Stimulated activated CD4-positive, alpha-beta T cell treated with anti-CD3 and anti-CD28 coated beads, Interleukin-4, amount 100 ng/mL, for 1 hour (primary cell): Measurements from ENCODE around the gene TRIM66.

Source experiments
- DNase-seq: peaks from one replicate; pipeline ENCODE4 v3.0.0-alpha.2; 2020

The TRIM66 gene

GRCh38 chr11:8598506-8598905, 84.0 kb downstream of the TRIM66 start:
- DNase-seq = no peak

DNA sequence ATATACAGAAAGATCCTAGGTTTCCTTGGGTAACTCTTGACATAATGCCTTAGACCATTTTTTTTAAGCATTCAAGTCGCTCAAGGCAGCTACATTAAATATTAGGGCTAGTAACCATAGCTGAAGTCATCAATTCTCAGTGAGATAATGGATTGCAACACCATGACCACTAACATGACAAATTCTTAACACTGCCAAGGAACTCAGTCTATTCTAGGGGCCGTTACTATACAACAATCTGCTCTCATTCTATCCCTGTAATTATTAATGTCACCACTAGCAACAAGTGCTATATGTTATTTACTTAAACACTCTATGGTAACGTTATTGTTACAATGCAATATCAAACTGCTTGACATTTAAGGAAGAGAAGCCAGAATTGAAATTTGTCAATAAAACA, 85.3 kb downstream of the TRIM66 start:
- no peak for DNase-seq

GRCh38 chr11:8596504-8597046, 85.9 kb downstream of the TRIM66 start:
- DNase-seq = no peak

- DNase-seq = peak; percentile 29
Measured at GRCh38 chr11:8593935-8594909, 88.2 kb downstream of the TRIM66 start, which contains the start of gene STK33. Gene STK33, minus strand, starts transcription at chr11:8594228. Its CDS starts 119,323 bp downstream, at chr11:8474905.

- no peak for DNase-seq
Measured at GRCh38 chr11:8593455-8593854, 89.0 kb downstream of the TRIM66 start.

GRCh38 chr11:8587915-8588314, 94.5 kb downstream of the TRIM66 start:
- no peak for DNase-seq

GRCh38 chr11:8586805-8587204, 95.7 kb downstream of the TRIM66 start:
- DNase-seq = no peak

- DNase-seq = no peak
Measured at GRCh38 chr11:8586184-8586583, 96.3 kb downstream of the TRIM66 start.

- DNase-seq = no peak
Measured at GRCh38 chr11:8584511-8584910, 98.0 kb downstream of the TRIM66 start.

DNA sequence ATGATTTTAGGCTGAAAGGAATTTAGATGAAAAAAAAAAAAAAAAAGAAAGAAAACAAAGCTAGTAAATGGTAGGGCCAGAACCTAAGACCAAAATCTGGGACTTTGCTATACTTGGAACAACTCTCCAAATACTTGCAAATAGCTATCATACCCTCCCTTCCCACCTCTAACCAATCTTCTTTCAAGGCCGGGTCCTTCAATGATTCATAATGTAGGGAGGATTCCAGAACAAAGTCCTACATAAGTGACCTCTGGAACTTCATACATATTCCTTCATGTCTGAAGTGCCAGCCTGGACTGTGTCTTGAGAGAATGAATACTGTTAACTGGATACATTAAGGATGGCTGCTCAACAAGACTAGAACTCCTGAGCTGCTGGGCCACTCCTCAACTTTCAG, 98.4 kb downstream of the TRIM66 start:
- DNase-seq = no peak

DNA sequence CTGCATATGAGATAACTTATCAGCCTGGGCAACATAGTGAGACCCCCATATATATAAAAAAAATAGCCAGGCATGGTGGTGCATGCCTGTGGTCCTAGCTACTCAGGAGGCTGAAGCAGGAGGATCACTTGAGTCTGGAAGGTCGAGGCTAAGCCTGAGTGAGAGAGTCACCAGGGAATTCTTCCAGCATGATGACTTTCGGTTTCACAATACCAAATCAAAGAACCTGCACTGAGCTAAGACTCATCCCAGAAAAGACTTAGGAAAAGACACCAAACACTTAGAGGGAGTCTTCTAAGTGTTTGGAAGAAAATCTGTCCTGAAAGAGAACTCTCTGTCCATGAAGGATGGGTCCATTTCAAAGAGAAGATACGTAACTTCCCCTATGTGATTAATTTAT, 101.2 kb downstream of the TRIM66 start:
- DNase-seq = no peak

GRCh38 chr11:8577791-8578581, 104.5 kb downstream of the TRIM66 start:
- no peak for DNase-seq

GRCh38 chr11:8574798-8575197, 107.7 kb downstream of the TRIM66 start:
- no peak for DNase-seq

DNA sequence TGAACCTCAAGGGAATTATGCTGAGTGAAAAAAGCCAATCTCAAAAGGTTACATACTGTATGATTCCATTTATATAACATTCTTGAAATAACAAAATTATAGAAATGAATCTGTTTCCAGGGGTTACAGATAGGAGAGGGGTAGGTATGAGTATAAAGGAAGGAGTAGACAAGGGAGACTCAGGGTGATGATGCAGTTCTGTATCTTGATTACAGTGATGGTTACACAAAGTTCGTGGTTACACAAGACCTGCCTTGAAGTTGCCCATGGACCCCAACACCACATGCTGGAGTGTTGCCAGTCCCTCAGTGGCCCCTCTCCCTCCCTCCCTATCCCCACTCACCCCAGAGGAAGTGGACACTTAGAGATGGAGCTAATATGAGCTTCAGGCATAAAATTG, 108.7 kb downstream of the TRIM66 start:
- no peak for DNase-seq

- DNase-seq = no peak
Measured at GRCh38 chr11:8567602-8568198, 114.8 kb downstream of the TRIM66 start.

GRCh38 chr11:8566613-8567210, 115.8 kb downstream of the TRIM66 start:
- DNase-seq = no peak

- DNase-seq = no peak
Measured at GRCh38 chr11:8564526-8564925, 117.9 kb downstream of the TRIM66 start.
